ENCODE results near the gene ZNF608. TPM values are rescaled to one million over a fixed set of nuclear protein-coding genes. Genes with fewer than 3 reads are reported as not detected.

ZNF608 gene
- total RNA-seq, 4 donors from 2014 or later: 26.6 to 33.4 (median 29.5) TPM

DNA sequence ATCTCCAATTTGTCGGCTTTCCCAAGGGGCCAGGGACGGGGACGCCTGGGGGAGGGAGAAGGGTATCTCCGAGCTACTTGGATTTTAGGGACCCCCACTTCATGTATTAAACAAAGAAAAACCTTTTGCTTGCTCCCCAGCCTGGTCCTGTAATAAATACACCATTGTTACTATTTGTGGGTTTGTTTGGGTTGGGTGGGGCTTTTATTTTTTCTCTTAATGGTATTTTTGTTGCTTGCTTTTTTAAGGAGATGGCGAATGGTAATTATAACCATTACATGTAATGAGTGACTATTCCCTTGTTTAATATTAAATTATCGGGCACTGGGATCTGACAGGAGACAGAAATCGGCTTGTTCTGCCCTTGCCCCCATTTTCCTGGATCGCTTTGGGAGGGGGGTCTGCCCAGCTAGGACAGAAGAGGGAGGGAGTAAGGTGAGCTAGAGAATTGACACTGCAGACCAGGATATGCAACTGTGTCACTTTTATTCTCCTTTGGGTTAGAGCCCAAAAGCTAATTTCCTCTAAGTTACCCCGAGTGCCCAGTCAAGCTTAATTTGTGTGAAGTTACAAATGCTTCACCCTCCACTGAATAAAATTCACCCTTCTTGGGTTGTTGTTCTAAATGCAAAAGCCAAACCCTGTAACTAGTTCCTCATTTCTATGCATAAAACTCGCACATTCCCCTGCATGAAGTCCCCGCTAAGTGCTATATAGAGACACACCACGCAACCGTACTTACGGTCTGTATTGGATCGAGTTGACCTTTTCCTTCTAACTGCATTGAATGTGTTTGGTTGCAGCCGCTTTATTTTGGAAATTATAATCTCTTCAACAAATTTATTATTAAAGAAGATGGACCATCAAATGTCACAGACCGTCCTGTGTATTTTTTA is 1.6 kb upstream of the ZNF608 start:
- intact Hi-C loops (cut with DNase I): loop anchor here (5.0 to 10.0 kb wide), 3 partner anchors 231 to 737 kb away; no protein-coding TSS in a partner anchor
- under 1% methylated on average over 17 of the region's 17 CpGs for WGBS
- no peak for DNase-seq (ENCODE audit: extremely low spot score)
- H3K4me3 ChIP-seq: peak overlapping the region; percentile 73 to 77 (median 75)
- no peaks in the 10 kb centered on the region for H3K9me3 ChIP-seq
- peaks cover 2 to 45% (median 31%) of the 10 kb centered on the region in 4 donors for H3K4me1 ChIP-seq
- H3K27ac ChIP-seq (replicated peaks in 1 of 4): peak overlapping the region; percentile 91 to 94 (median 92)
- TF ChIP-seq EP300 (IDR thresholded peaks at IDR 0.05) (no peak), POLR2AphosphoS5 (IDR thresholded peaks at IDR 0.05) (no peak), POLR2A (IDR thresholded peaks at IDR 0.05; ENCODE audit: low read depth) (no peak)
- TF ChIP-seq, protein P1, sequence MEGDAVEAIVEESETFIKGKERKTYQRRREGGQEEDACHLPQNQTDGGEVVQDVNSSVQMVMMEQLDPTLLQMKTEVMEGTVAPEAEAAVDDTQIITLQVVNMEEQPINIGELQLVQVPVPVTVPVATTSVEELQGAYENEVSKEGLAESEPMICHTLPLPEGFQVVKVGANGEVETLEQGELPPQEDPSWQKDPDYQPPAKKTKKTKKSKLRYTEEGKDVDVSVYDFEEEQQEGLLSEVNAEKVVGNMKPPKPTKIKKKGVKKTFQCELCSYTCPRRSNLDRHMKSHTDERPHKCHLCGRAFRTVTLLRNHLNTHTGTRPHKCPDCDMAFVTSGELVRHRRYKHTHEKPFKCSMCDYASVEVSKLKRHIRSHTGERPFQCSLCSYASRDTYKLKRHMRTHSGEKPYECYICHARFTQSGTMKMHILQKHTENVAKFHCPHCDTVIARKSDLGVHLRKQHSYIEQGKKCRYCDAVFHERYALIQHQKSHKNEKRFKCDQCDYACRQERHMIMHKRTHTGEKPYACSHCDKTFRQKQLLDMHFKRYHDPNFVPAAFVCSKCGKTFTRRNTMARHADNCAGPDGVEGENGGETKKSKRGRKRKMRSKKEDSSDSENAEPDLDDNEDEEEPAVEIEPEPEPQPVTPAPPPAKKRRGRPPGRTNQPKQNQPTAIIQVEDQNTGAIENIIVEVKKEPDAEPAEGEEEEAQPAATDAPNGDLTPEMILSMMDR (IDR thresholded peaks at IDR 0.05): no peak
- no peaks in the 10 kb centered on the region for H3K27me3 ChIP-seq
- H3K36me3 ChIP-seq: no peaks in the 10 kb centered on the region

DNA sequence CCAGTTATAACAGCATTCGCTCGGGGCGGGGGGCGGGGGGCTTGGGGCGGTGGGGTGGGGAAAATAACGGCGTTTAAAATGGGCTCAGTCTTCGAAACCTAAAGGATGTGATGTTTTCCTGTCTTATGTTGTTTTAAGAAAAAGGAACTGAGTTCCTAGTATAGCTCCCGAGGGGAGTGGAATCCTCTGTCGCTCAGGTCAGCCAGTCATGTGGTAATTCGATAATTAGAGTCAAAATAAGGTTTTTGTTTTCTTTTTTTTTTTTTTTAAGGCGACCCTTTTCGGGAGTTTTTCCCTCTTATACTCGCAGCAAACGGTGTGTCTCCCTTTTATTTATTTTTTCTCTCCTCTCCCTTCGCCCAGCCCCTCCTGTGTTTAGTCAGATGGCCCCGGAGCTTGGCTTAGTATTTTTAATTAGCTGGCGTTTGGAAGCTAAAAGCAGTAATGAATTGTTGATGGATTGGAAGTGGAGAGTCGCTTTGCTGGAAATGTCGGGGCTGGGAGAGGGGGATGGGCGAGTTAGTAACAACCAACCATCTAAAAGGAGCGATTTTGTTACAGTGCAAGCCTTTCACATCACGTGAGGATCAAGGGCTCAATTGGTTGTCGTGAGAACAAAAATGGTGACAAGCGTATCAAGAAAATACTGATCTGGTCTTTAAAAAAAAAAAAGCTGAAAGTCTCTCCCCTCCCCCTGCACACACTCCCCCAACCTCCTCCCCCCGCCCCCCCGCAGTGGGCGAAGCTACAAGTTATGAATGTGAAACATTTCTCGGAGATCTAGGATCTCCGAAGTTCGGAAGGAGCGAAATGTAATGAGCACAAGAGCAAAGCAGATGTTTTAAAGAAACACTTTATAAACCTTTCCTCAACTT is 714 bp upstream of the ZNF608 start:
- DNase-seq (ENCODE audit: extremely low spot score): peak; percentile 96
- Histone ChIP-seq H3K36me3 (no peaks in the 10 kb centered on the region), H3K27me3 (no peaks in the 10 kb centered on the region), H3K4me1 (peaks cover 10 to 54% (median 40%) of the 10 kb centered on the region in 4 donors), H3K9me3 (no peaks in the 10 kb centered on the region), H3K27ac (replicated peaks in 1 of 4) (peak overlapping the region; percentile 91 to 94 (median 92)), H3K4me3 (peak overlapping the region; percentile 73 to 77 (median 75))
- 0% methylated on average over 31 of the region's 32 CpGs for WGBS
- TF ChIP-seq POLR2AphosphoS5 (IDR thresholded peaks at IDR 0.05) (peak; percentile 66 to 78), POLR2A (IDR thresholded peaks at IDR 0.05; ENCODE audit: low read depth) (peak; percentile 23), EP300 (IDR thresholded peaks at IDR 0.05) (peak; percentile 69)
- TF ChIP-seq, protein P1 (IDR thresholded peaks at IDR 0.05): no peak
- intact Hi-C loops (cut with DNase I): loop anchor here (5.0 to 10.0 kb wide), 3 partner anchors 230 to 738 kb away; no protein-coding TSS in a partner anchor

DNA sequence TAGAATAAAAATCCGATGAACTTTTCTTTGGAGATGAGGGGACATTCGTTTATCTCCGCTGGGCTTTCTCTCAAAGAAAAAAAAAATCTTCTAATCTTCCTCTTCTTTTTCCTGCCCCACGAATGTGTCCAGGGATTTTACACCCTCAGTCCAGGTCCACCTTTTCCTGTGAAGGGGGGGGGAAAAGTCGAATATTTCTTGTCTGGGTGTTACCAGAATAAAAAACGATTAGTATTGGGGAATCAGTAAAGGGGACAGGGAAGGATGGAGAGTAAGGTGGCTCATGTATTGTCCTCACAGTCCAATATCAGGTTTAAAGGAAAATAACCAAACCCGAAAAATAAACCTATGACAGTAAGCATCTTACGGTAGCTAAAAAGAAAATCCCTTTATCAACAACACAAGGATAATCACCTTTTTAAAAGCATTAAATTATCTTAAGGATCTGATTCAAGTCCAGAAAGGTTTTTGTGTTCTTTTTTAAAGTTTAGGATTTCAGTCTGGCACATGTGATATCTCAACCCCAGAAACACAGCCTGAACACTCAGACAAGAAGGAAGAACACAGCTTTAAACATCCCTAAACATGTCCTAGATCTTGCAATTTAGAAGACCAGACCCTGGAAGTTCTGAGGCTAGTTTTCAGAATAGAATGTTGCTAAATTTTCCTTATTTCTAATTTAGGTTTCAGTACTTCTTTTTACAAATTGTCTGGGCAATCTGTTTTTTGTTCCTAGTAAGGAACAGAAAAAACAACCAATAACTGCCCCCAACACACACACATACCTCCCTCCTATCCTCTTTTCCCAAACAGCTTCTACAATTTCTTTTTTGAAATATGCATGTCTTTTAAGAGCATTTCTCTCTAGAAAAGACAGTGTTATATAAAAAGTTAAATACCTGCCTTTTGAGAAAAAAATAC is 1.2 kb downstream of the ZNF608 start:
- TF ChIP-seq POLR2AphosphoS5 (IDR thresholded peaks at IDR 0.05) (no peak), POLR2A (IDR thresholded peaks at IDR 0.05; ENCODE audit: low read depth) (no peak), EP300 (IDR thresholded peaks at IDR 0.05) (no peak)
- no peak for DNase-seq (ENCODE audit: extremely low spot score)
- H3K27ac ChIP-seq (replicated peaks in 1 of 4): peak overlapping the region; percentile 91 to 94 (median 92)
- WGBS: 30% methylated on average over 8 of the region's 8 CpGs
- peaks cover 19 to 72% (median 57%) of the 10 kb centered on the region in 4 donors for H3K4me1 ChIP-seq
- H3K27me3 ChIP-seq: no peaks in the 10 kb centered on the region
- H3K36me3 ChIP-seq: no peaks in the 10 kb centered on the region
- no peaks in the 10 kb centered on the region for H3K9me3 ChIP-seq
- intact Hi-C loops (cut with DNase I): loop anchor here (2.0 to 10.0 kb wide), 4 partner anchors 92 to 740 kb away; no protein-coding TSS in a partner anchor
- H3K4me3 ChIP-seq: peak overlapping the region; percentile 73 to 77 (median 75)

DNA sequence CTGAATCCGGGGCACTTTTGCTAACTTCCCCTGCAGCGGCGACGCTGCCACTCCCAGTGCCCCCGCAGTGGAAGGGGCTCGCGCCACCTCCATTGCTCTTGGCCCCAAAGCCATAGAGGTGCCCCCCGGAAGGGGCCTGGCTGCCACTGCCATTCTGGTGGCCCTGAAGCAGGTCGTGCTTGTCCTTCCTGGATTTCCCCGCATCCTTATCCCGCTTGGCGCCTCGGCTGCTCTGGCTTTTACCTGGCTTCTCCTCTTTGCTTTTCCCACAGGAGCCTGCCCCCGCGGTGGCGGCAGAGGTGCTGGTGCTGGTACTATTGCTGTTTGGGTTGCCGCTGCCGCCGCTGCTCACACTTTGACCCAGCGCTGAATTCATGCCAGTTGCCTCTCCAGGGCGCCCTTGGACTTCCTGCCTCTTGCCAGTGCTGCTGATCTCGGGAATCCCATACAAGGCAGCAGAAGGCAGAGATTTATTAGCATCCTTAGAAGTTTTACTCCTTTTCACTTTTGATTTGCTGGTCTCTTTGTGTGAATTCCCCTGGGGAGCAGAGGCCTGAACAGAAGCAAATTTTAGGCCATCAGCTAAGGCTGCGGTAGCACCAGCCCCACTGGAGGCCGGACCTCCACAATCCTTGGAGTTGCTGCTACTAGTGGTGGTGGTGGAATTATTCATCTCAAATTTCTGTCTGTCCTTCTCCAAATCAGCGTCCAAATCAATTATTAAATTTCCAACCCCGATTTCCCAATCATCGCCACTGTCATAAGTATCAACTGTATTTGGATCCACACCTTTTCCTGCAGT is 2.1 kb downstream of the ZNF608 start:
- 13% methylated on average over 26 of the region's 27 CpGs for WGBS
- TF ChIP-seq POLR2AphosphoS5 (IDR thresholded peaks at IDR 0.05) (peak; percentile 15 to 34), EP300 (IDR thresholded peaks at IDR 0.05) (no peak)
- H3K27me3 ChIP-seq: no peaks in the 10 kb centered on the region
- H3K4me1 ChIP-seq: peaks cover 19 to 73% (median 57%) of the 10 kb centered on the region in 4 donors
- no peak for DNase-seq (ENCODE audit: extremely low spot score)
- intact Hi-C loops (cut with DNase I): loop anchor here (2.0 to 10.0 kb wide), 3 partner anchors 92 to 740 kb away; no protein-coding TSS in a partner anchor
- H3K27ac ChIP-seq (replicated peaks in 1 of 4): peak overlapping the region; percentile 91 to 94 (median 92)
- no peaks in the 10 kb centered on the region for H3K36me3 ChIP-seq
- no peaks in the 10 kb centered on the region for H3K9me3 ChIP-seq
- peak overlapping the region; percentile 73 to 77 (median 75) for H3K4me3 ChIP-seq
